ENCODE results near the gene SH3PXD2A.

DNA sequence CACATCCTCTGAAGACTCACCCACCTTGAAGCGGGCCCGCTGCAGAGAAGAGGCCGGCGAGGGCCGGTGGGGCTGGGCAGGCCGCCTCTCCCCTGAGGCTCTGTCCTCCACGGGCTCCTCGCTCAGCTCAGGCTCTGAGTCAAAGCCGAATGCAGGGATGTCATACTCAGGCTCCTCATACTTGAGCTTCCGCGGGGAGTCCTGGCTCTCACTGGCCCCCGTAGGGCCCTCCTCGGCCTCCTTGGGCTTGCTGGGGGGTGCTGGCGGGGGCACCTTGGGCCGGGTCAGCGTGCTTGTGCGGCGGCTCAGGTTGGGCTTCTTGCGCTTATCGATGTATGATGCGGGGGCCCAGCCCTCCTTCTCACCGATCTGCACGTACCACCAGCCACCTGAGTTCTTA lies 252.0 kb downstream of the SH3PXD2A start:
- TF ChIP-seq, protein P1, sequence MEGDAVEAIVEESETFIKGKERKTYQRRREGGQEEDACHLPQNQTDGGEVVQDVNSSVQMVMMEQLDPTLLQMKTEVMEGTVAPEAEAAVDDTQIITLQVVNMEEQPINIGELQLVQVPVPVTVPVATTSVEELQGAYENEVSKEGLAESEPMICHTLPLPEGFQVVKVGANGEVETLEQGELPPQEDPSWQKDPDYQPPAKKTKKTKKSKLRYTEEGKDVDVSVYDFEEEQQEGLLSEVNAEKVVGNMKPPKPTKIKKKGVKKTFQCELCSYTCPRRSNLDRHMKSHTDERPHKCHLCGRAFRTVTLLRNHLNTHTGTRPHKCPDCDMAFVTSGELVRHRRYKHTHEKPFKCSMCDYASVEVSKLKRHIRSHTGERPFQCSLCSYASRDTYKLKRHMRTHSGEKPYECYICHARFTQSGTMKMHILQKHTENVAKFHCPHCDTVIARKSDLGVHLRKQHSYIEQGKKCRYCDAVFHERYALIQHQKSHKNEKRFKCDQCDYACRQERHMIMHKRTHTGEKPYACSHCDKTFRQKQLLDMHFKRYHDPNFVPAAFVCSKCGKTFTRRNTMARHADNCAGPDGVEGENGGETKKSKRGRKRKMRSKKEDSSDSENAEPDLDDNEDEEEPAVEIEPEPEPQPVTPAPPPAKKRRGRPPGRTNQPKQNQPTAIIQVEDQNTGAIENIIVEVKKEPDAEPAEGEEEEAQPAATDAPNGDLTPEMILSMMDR (IDR thresholded peaks at IDR 0.05), result no peak
- TF ChIP-seq POLR2A (IDR thresholded peaks at IDR 0.05), result no peak
